ENCODE measurements around the gene PRM3.

PRM3 gene

GRCh38 chr16:11283820-11284248 is 10.4 kb upstream of the PRM3 start:
- Mint-ChIP-seq H3K4me1 (ENCODE audit: low read depth in 2 of 2) (peaks cover 0 to 2% of the 10 kb centered on the region in 2 donors), H3K36me3 (ENCODE audit: insufficient read depth) (no peaks in the 10 kb centered on the region), H3K27ac (no peak overlapping the region), H3K27me3 (peaks cover 35 to 82% of the 10 kb centered on the region in 2 donors), H3K4me3 (no peak overlapping the region), H3K9me3 (no peaks in the 10 kb centered on the region)
- no peak for DNase-seq
- ATAC-seq (replicated peaks), result no peak

- ATAC-seq (replicated peaks) (no peak), DNase-seq (no peak)
- H3K36me3 Mint-ChIP-seq (ENCODE audit: insufficient read depth), result no peaks in the 10 kb centered on the region
- peaks cover 10 to 73% of the 10 kb centered on the region in 2 donors for H3K27me3 Mint-ChIP-seq
- no peak within 1 kb of the TSS for H3K4me3 Mint-ChIP-seq
- H3K27ac Mint-ChIP-seq, result no peak within 1 kb of the TSS
- H3K9me3 Mint-ChIP-seq, result no peaks in the 10 kb centered on the region
- H3K4me1 Mint-ChIP-seq (ENCODE audit: low read depth in 2 of 2), result peaks cover 0 to 2% of the 10 kb centered on the region in 2 donors
Observed at GRCh38 chr16:11280616-11281522, 7.4 kb upstream of the PRM3 start, which contains the start of gene PRM1. TSS of gene PRM1 (minus strand) at chr16:11281330. CDS start at chr16:11281238, 92 bp downstream.

GRCh38 chr16:11278681-11279628 is 5.5 kb upstream of the PRM3 start:
- no peak for ATAC-seq (replicated peaks)
- Mint-ChIP-seq H3K4me3 (no peak overlapping the region), H3K27ac (no peak overlapping the region)

GRCh38 chr16:11277607-11278337 is 4.3 kb upstream of the PRM3 start:
- Mint-ChIP-seq H3K4me1 (ENCODE audit: low read depth in 2 of 2) (peaks cover 0 to 2% of the 10 kb centered on the region in 2 donors), H3K4me3 (no peak overlapping the region), H3K27ac (no peak overlapping the region), H3K36me3 (ENCODE audit: insufficient read depth) (no peaks in the 10 kb centered on the region), H3K27me3 (peaks cover 6 to 59% of the 10 kb centered on the region in 2 donors), H3K9me3 (no peaks in the 10 kb centered on the region)
- ATAC-seq (replicated peaks) (no peak), DNase-seq (no peak)

More at GRCh38 chr16:11278681-11279628, 5.5 kb upstream of the PRM3 start:
- peaks cover 0 to 2% of the 10 kb centered on the region in 2 donors for H3K4me1 Mint-ChIP-seq (ENCODE audit: low read depth in 2 of 2)
- peaks cover 10 to 69% of the 10 kb centered on the region in 2 donors for H3K27me3 Mint-ChIP-seq
- no peaks in the 10 kb centered on the region for H3K36me3 Mint-ChIP-seq (ENCODE audit: insufficient read depth)
- no peaks in the 10 kb centered on the region for H3K9me3 Mint-ChIP-seq
- DNase-seq, result no peak

GRCh38 chr16:11276896-11277593 is 3.6 kb upstream of the PRM3 start:
- no peak for DNase-seq
- ATAC-seq (replicated peaks), result no peak
- peaks cover 0 to 2% of the 10 kb centered on the region in 2 donors for H3K4me1 Mint-ChIP-seq (ENCODE audit: low read depth in 2 of 2)
- H3K4me3 Mint-ChIP-seq, result no peak overlapping the region
- no peaks in the 10 kb centered on the region for H3K9me3 Mint-ChIP-seq
- H3K27me3 Mint-ChIP-seq, result peaks cover 3 to 52% of the 10 kb centered on the region in 2 donors
- no peaks in the 10 kb centered on the region for H3K36me3 Mint-ChIP-seq (ENCODE audit: insufficient read depth)
- no peak overlapping the region for H3K27ac Mint-ChIP-seq

- H3K4me1 Mint-ChIP-seq (ENCODE audit: low read depth in 2 of 2), result peaks cover 0 to 2% of the 10 kb centered on the region in 2 donors
- H3K27me3 Mint-ChIP-seq, result peaks cover 0 to 47% of the 10 kb centered on the region in 2 donors
- ATAC-seq (replicated peaks), result no peak
- DNase-seq, result no peak
- no peak within 1 kb of the TSS for H3K4me3 Mint-ChIP-seq
- no peaks in the 10 kb centered on the region for H3K9me3 Mint-ChIP-seq
- H3K27ac Mint-ChIP-seq, result no peak within 1 kb of the TSS
- no peaks in the 10 kb centered on the region for H3K36me3 Mint-ChIP-seq (ENCODE audit: insufficient read depth)
Observed at GRCh38 chr16:11276143-11276895, 2.9 kb upstream of the PRM3 start, which contains the start of gene PRM2. TSS of gene PRM2 (minus strand) at chr16:11276480. CDS start at chr16:11276370, 110 bp downstream.

- DNase-seq (no peak), ATAC-seq (replicated peaks) (no peak)
- H3K4me3 Mint-ChIP-seq, result no peak overlapping the region
- peaks cover 0 to 36% of the 10 kb centered on the region in 2 donors for H3K27me3 Mint-ChIP-seq
- H3K36me3 Mint-ChIP-seq (ENCODE audit: insufficient read depth), result no peaks in the 10 kb centered on the region
- H3K27ac Mint-ChIP-seq, result no peak overlapping the region
- H3K4me1 Mint-ChIP-seq (ENCODE audit: low read depth in 2 of 2), result peaks cover 0 to 2% of the 10 kb centered on the region in 2 donors
- no peaks in the 10 kb centered on the region for H3K9me3 Mint-ChIP-seq
Observed at GRCh38 chr16:11274964-11275363, 1.5 kb upstream of the PRM3 start.

- Mint-ChIP-seq H3K36me3 (ENCODE audit: insufficient read depth) (no peaks in the 10 kb centered on the region), H3K9me3 (no peaks in the 10 kb centered on the region), H3K4me3 (no peak overlapping the region), H3K27me3 (peaks cover 0 to 32% of the 10 kb centered on the region in 2 donors), H3K27ac (no peak overlapping the region), H3K4me1 (ENCODE audit: low read depth in 2 of 2) (no peaks in the 10 kb centered on the region)
- DNase-seq (no peak), ATAC-seq (replicated peaks) (no peak)
Observed at GRCh38 chr16:11273721-11274324, 394 bp upstream of the PRM3 start.

- peaks cover 0 to 28% of the 10 kb centered on the region in 2 donors for H3K27me3 Mint-ChIP-seq
- DNase-seq, result no peak
- no peak for ATAC-seq (replicated peaks)
- no peak overlapping the region for H3K4me3 Mint-ChIP-seq
- H3K9me3 Mint-ChIP-seq, result no peaks in the 10 kb centered on the region
- no peaks in the 10 kb centered on the region for H3K4me1 Mint-ChIP-seq (ENCODE audit: low read depth in 2 of 2)
- H3K36me3 Mint-ChIP-seq (ENCODE audit: insufficient read depth), result no peaks in the 10 kb centered on the region
- no peak overlapping the region for H3K27ac Mint-ChIP-seq
Observed at GRCh38 chr16:11272484-11272883, 945 bp downstream of the PRM3 start.

- peaks cover 0 to 20% of the 10 kb centered on the region in 2 donors for H3K27me3 Mint-ChIP-seq
- no peak overlapping the region for H3K27ac Mint-ChIP-seq
- DNase-seq (no peak), ATAC-seq (replicated peaks) (no peak)
- no peaks in the 10 kb centered on the region for H3K9me3 Mint-ChIP-seq
- H3K36me3 Mint-ChIP-seq (ENCODE audit: insufficient read depth), result no peaks in the 10 kb centered on the region
- H3K4me1 Mint-ChIP-seq (ENCODE audit: low read depth in 2 of 2), result no peaks in the 10 kb centered on the region
- H3K4me3 Mint-ChIP-seq, result no peak overlapping the region
Observed at GRCh38 chr16:11271610-11272009, 1.8 kb downstream of the PRM3 start.

GRCh38 chr16:11270602-11271162 is 2.7 kb downstream of the PRM3 start:
- H3K27me3 Mint-ChIP-seq, result peaks cover 0 to 10% of the 10 kb centered on the region in 2 donors
- no peak overlapping the region for H3K27ac Mint-ChIP-seq
- DNase-seq, result no peak
- peaks cover 2% of the 10 kb centered on the region for H3K36me3 Mint-ChIP-seq (ENCODE audit: insufficient read depth)
- no peaks in the 10 kb centered on the region for H3K4me1 Mint-ChIP-seq (ENCODE audit: low read depth in 2 of 2)
- no peak overlapping the region for H3K4me3 Mint-ChIP-seq
- no peaks in the 10 kb centered on the region for H3K9me3 Mint-ChIP-seq
- no peak for ATAC-seq (replicated peaks)
